HEK293 (cell line): Measurements from ENCODE around the gene RPS28.

Experiments
- CTCF ChIA-PET: fragments of 350-600 bp; formaldehyde crosslinking; extraction: SDS; loops from one replicate; lab custom pipeline; 2021; ENCODE audit warnings: antibody characterized with exemption; lab: Yijun Ruan, JAX
- POLR2A ChIA-PET: fragments of 300-600 bp; formaldehyde crosslinking; extraction: SDS; loops from one replicate; lab custom pipeline; 2020; ENCODE audit warnings: antibody characterized with exemption, inconsistent platforms; lab: Yijun Ruan, JAX
- H3K27ac ChIP-seq: fragments of 200-500 bp; sonication (Bioruptor generic); 2 replicates; pipeline ENCODE4 v1.5.1; 2014; ENCODE audit warnings: low read depth, low read length, control low read depth, inconsistent platforms; ENCODE audit errors: extremely low read depth
- H3K36me3 ChIP-seq, 2 experiments: fragments of 200-500 bp in 1 of 2; sonication (Bioruptor generic) in 1 of 2; 1 replicate in 1 of 2; 2 replicates in 1 of 2; pipeline ENCODE4 v1.5.1; 2014 to 2017; ENCODE audit warnings: inconsistent platforms in 2 of 2, low read length in 2 of 2; ENCODE audit not compliant: control insufficient read depth in 2 of 2, insufficient read depth in 1 of 2
- H3K4me1 ChIP-seq: fragments of 200-500 bp; sonication (Bioruptor generic); 2 replicates; pipeline ENCODE4 v1.5.1; 2014; ENCODE audit warnings: mild to moderate bottlenecking, low read length, inconsistent platforms; ENCODE audit not compliant: control insufficient read depth, insufficient read depth
- H3K4me3 ChIP-seq: 2 replicates; pipeline ENCODE4 v1.5.1; 2011; ENCODE audit warnings: low read depth, mild to moderate bottlenecking, control low read depth, low read length, moderate library complexity
- H3K9me3 ChIP-seq: fragments of 200-500 bp; sonication (Bioruptor generic); 2 replicates; pipeline ENCODE4 v1.5.1; 2014; ENCODE audit warnings: low read depth, low read length, inconsistent platforms; ENCODE audit not compliant: control insufficient read depth, insufficient read depth
- BCL11B ChIP-seq: fragments of 450-650 bp; formaldehyde crosslinking; IDR thresholded peaks from 2 replicates; pipeline ENCODE4 v1.5.1; 2016; ENCODE audit warnings: low read depth, missing biosample characterization, missing genetic modification characterization
- EGR2 ChIP-seq: fragments of 450-650 bp; formaldehyde crosslinking; IDR thresholded peaks from 2 replicates; pipeline ENCODE4 v1.5.1; 2016; ENCODE audit warnings: low read depth, missing biosample characterization, missing genetic modification characterization
- ELK4 ChIP-seq: IDR thresholded peaks from 2 replicates; pipeline ENCODE4 v1.6.1; 2011; ENCODE audit warnings: mild to moderate bottlenecking, low read depth, low read length, borderline replicate concordance
- IKZF3 ChIP-seq: fragments of 450-650 bp; IDR thresholded peaks from 2 replicates; pipeline ENCODE4 v1.5.0; 2018; ENCODE audit warnings: missing biosample characterization, mild to moderate bottlenecking, missing genetic modification characterization, moderate library complexity
- KLF16 ChIP-seq: fragments of 450-650 bp; formaldehyde crosslinking; IDR thresholded peaks from 2 replicates; pipeline ENCODE4 v1.5.1; 2017; ENCODE audit warnings: missing biosample characterization, missing genetic modification characterization
- KLF8 ChIP-seq: fragments of 450-650 bp; formaldehyde crosslinking; IDR thresholded peaks from 2 replicates; pipeline ENCODE4 v1.5.1; 2016; ENCODE audit warnings: missing biosample characterization, missing genetic modification characterization
- MZF1 ChIP-seq: fragments of 450-650 bp; formaldehyde crosslinking; IDR thresholded peaks from 2 replicates; pipeline ENCODE4 v1.5.1; 2017; ENCODE audit warnings: missing biosample characterization, missing genetic modification characterization, borderline replicate concordance
- PRDM10 ChIP-seq: fragments of 450-650 bp; formaldehyde crosslinking; IDR thresholded peaks from 2 replicates; pipeline ENCODE4 v1.5.1; 2016; ENCODE audit warnings: missing biosample characterization, missing genetic modification characterization
- YY2 ChIP-seq: fragments of 450-650 bp; formaldehyde crosslinking; IDR thresholded peaks from 2 replicates; pipeline ENCODE4 v1.5.1; 2016; ENCODE audit warnings: missing biosample characterization, missing genetic modification characterization
- ZFHX2 ChIP-seq: fragments of 450-650 bp; formaldehyde crosslinking; conservative IDR thresholded peaks from 2 replicates; pipeline ENCODE4 v1.5.1; 2016; ENCODE audit warnings: missing biosample characterization, missing genetic modification characterization
- ZFP3 ChIP-seq: fragments of 450-650 bp; formaldehyde crosslinking; IDR thresholded peaks from 2 replicates; pipeline ENCODE4 v1.5.1; 2016; ENCODE audit warnings: low read depth, missing biosample characterization, missing genetic modification characterization
- ZNF146 ChIP-seq: fragments of 450-650 bp; formaldehyde crosslinking; IDR thresholded peaks from 2 replicates; pipeline ENCODE4 v1.5.1; 2016; ENCODE audit warnings: missing biosample characterization, missing genetic modification characterization
- ZNF157 ChIP-seq: fragments of 450-650 bp; formaldehyde crosslinking; IDR thresholded peaks from 2 replicates; pipeline ENCODE4 v1.5.1; 2016; ENCODE audit warnings: missing biosample characterization, missing genetic modification characterization
- ZNF280D ChIP-seq: fragments of 450-650 bp; formaldehyde crosslinking; IDR thresholded peaks from 2 replicates; pipeline ENCODE4 v1.5.1; 2016; ENCODE audit warnings: missing biosample characterization, missing genetic modification characterization
- ZNF510 ChIP-seq: fragments of 450-650 bp; formaldehyde crosslinking; IDR thresholded peaks from 2 replicates; pipeline ENCODE4 v1.5.1; 2018; ENCODE audit warnings: mild to moderate bottlenecking, missing genetic modification characterization, missing biosample characterization; ENCODE audit not compliant: insufficient replicate concordance
- ZNF530 ChIP-seq: fragments of 450-650 bp; formaldehyde crosslinking; IDR thresholded peaks from 2 replicates; pipeline ENCODE4 v1.5.1; 2016; ENCODE audit warnings: low read depth, missing biosample characterization, missing genetic modification characterization
- ZNF561 ChIP-seq: fragments of 450-650 bp; IDR thresholded peaks from 2 replicates; pipeline ENCODE4 v1.5.1; 2018; ENCODE audit warnings: missing biosample characterization, missing genetic modification characterization, borderline replicate concordance
- ZNF654 ChIP-seq: fragments of 450-650 bp; formaldehyde crosslinking; IDR thresholded peaks from 2 replicates; pipeline ENCODE4 v1.5.1; 2016; ENCODE audit warnings: low read depth, missing biosample characterization, missing genetic modification characterization
- ZNF664 ChIP-seq: fragments of 450-650 bp; formaldehyde crosslinking; IDR thresholded peaks from 2 replicates; pipeline ENCODE4 v1.5.1; 2016; ENCODE audit warnings: missing biosample characterization, missing genetic modification characterization
- ZNF776 ChIP-seq: fragments of 450-650 bp; formaldehyde crosslinking; IDR thresholded peaks from 2 replicates; pipeline ENCODE4 v1.5.0; 2017; ENCODE audit warnings: missing biosample characterization, missing genetic modification characterization, borderline replicate concordance
- ZNF777 ChIP-seq: fragments of 450-650 bp; formaldehyde crosslinking; IDR thresholded peaks from 2 replicates; pipeline ENCODE4 v1.5.1; 2017; ENCODE audit warnings: missing biosample characterization, missing genetic modification characterization, borderline replicate concordance
- ZNF830 ChIP-seq: fragments of 450-650 bp; IDR thresholded peaks from 2 replicates; pipeline ENCODE4 v1.5.0; 2018; ENCODE audit warnings: missing biosample characterization, missing genetic modification characterization, low read depth, mild to moderate bottlenecking, moderate library complexity
- ZSCAN18 ChIP-seq: fragments of 450-650 bp; formaldehyde crosslinking; IDR thresholded peaks from 2 replicates; pipeline ENCODE4 v1.5.1; 2016; ENCODE audit warnings: missing biosample characterization, missing genetic modification characterization
- TF ChIP-seq, protein P1 (sequence below): fragments of 450-650 bp; formaldehyde crosslinking; IDR thresholded peaks from 2 replicates; pipeline ENCODE4 v1.5.1; 2017; ENCODE audit warnings: missing biosample characterization, missing genetic modification characterization

RPS28 gene

DNA sequence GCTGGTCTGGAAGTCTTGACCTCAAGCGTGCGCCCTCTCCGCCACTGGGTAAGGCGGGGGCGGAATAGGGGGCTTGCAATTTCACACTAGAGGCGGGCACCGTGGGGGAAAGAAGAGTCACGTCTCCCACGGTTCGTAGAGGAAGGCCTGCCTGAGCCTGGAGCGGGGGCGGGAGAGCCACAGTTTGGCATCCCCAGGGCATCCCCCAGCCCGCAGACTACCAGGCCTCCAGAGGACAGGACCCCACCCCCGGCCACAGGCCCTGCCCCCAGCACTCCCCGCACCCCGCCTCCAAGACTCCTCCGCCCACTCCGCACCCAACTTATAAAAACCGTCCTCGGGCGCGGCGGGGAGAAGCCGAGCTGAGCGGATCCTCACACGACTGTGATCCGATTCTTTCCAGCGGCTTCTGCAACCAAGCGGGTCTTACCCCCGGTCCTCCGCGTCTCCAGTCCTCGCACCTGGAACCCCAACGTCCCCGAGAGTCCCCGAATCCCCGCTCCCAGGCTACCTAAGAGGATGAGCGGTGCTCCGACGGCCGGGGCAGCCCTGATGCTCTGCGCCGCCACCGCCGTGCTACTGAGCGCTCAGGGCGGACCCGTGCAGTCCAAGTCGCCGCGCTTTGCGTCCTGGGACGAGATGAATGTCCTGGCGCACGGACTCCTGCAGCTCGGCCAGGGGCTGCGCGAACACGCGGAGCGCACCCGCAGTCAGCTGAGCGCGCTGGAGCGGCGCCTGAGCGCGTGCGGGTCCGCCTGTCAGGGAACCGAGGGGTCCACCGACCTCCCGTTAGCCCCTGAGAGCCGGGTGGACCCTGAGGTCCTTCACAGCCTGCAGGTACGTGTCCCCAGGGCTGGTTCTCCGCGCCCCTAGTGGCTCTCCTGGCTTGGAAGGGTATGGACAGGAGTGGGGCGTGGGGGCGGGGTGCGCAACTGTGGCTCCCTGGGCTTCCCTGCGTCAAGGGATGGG is 42.8 kb downstream of the RPS28 start, which contains the start of gene ANGPTL4:
Gene ANGPTL4, plus strand, starts transcription at position 353 of the 969 bp plus-strand sequence. Its CDS starts 167 bp downstream, at position 520.
- Histone ChIP-seq H3K27ac (no peak within 1 kb of the TSS), H3K9me3 (no peaks in the 10 kb centered on the region), H3K36me3 (no peaks in the 10 kb centered on the region), H3K4me1 (peaks cover 26% of the 10 kb centered on the region), H3K4me3 (peak within 1 kb of the TSS; percentile 1)
- POLR2A ChIA-PET, result interaction anchor here (1.9 to 2.6 kb wide), 2 partner anchors 26 to 27 kb away, joined by 4 to 7 read pairs; partner anchors contain the start of gene RAB11B
- CTCF ChIA-PET, result interaction anchor here (1.0 kb wide), 1 partner anchor 10 kb away, joined by 5 read pairs; no protein-coding TSS in a partner anchor
- TF ChIP-seq ZNF776 (tag by site-specific recombination), result no peak
- TF ChIP-seq BCL11B (tag by site-specific recombination), result no peak
- peak; percentile 50; the same call in 1 of the 2 replicates for TF ChIP-seq ZFHX2 (tag by site-specific recombination)
- no peak for TF ChIP-seq KLF8
- no peak for TF ChIP-seq YY2 (tag by site-specific recombination)
- peak; percentile 54 for TF ChIP-seq EGR2 (tag by site-specific recombination)
- TF ChIP-seq IKZF3 (tag by site-specific recombination), result no peak
- TF ChIP-seq ZFP3 (tag by site-specific recombination), result no peak
- TF ChIP-seq ZNF777, result no peak
- no peak for TF ChIP-seq MZF1
- TF ChIP-seq ZNF530 (tag by site-specific recombination), result no peak
- no peak for TF ChIP-seq ZNF146 (tag by site-specific recombination)
- TF ChIP-seq, protein P1, sequence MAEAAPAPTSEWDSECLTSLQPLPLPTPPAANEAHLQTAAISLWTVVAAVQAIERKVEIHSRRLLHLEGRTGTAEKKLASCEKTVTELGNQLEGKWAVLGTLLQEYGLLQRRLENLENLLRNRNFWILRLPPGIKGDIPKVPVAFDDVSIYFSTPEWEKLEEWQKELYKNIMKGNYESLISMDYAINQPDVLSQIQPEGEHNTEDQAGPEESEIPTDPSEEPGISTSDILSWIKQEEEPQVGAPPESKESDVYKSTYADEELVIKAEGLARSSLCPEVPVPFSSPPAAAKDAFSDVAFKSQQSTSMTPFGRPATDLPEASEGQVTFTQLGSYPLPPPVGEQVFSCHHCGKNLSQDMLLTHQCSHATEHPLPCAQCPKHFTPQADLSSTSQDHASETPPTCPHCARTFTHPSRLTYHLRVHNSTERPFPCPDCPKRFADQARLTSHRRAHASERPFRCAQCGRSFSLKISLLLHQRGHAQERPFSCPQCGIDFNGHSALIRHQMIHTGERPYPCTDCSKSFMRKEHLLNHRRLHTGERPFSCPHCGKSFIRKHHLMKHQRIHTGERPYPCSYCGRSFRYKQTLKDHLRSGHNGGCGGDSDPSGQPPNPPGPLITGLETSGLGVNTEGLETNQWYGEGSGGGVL (tag by site-specific recombination), result no peak
- no peak for TF ChIP-seq ZNF157 (tag by site-specific recombination)
- no peak for TF ChIP-seq ZNF510
- TF ChIP-seq ZNF830 (tag by site-specific recombination), result no peak
- TF ChIP-seq ZNF561 (tag by site-specific recombination), result no peak
- TF ChIP-seq PRDM10, result no peak
- TF ChIP-seq KLF16, result no peak
- no peak for TF ChIP-seq ZNF664
- TF ChIP-seq ZNF280D, result no peak
- TF ChIP-seq ZNF654 (tag by site-specific recombination), result no peak
- TF ChIP-seq ELK4, result no peak
- no peak for TF ChIP-seq ZSCAN18 (tag by site-specific recombination)
